Adrenal gland (tissue), 12 donors: ENCODE measurements around the gene FNDC1. TPM values are rescaled to one million over a fixed set of nuclear protein-coding genes. Genes with fewer than 3 reads are reported as not detected.

ENCODE experiments used
- DNase-seq, 7 donors: peaks; one replicate each; pipeline ENCODE4 v3.0.0-alpha.2; 2019 to 2020
- H3K27ac ChIP-seq, 5 donors: fragments of 200-600 bp; sonication (generic) in 4 of 5; 1 replicate in 3 of 5; 2 replicates in 2 of 5; pipeline versions ENCODE4 v1.5.1 to v1.8.0; 2016 to 2020; ENCODE audit warnings: mild to moderate bottlenecking in 1 of 5
- H3K27me3 ChIP-seq: fragments of 200-600 bp; 2 replicates; pipeline ENCODE4 v1.8.0; 2021
- H3K36me3 ChIP-seq, 2 donors: fragments of 200-600 bp; replicated peaks in 1 of 2; 1 replicate in 1 of 2; 2 replicates in 1 of 2; pipeline versions ENCODE4 v1.5.1 to v1.8.0; 2018 to 2022
- H3K4me1 ChIP-seq, 2 donors: fragments of 200-600 bp; replicated peaks in 1 of 2; 1 replicate in 1 of 2; 2 replicates in 1 of 2; pipeline versions ENCODE4 v1.5.1 to v1.8.0; 2018 to 2021
- H3K4me3 ChIP-seq, 4 donors: fragments of 200-600 bp; sonication (generic) in 3 of 4; one replicate each; pipeline ENCODE4 v1.5.1; 2016 to 2018
- H3K9me3 ChIP-seq, 3 donors: fragments of 200-600 bp; sonication (generic) in 1 of 3; replicated peaks in 1 of 3; 1 replicate in 2 of 3; 2 replicates in 1 of 3; pipeline versions ENCODE4 v1.5.1 to v1.8.0; 2016 to 2021
- POLR2A ChIP-seq, 2 donors: fragments of 450-650 bp; IDR thresholded peaks; one replicate each; pipeline ENCODE4 v1.6.1; 2017; ENCODE audit warnings: antibody characterized with exemption in 2 of 2, mild to moderate bottlenecking in 2 of 2, moderate library complexity in 1 of 2
- WGBS, 4 donors: extraction: QIAGEN DNeasy Blood & Tissue Kit in 2 of 4; methylation state at CpG; one replicate each; pipeline versions ENCODE4 v1.1.5 to v1.1.7; 2013 to 2017; 5-methylcytosine and 5-hydroxymethylcytosine counted together
- intact Hi-C, 2 donors: fragments of 100-400 bp; cut with DNase I; formaldehyde crosslinking; loops; one replicate each; pipeline versions ENCODE4 v1.14.1 to v1.15.0; 2022 to 2023
- polyA plus RNA-seq, 3 donors: library from polyadenylated mRNA; stranded (reverse); fragments of 200-250 nt in 2 of 3; fragments of 350-450 nt in 1 of 3; fragmentation: Illumina TruSeq in 1 of 3; extraction: RNeasy Lipid Tissue Mini Kit (QIAGEN cat#74804) in 1 of 3; gene quantifications; one replicate each; pipeline ENCODE4 v1.2.3, GENCODE V29; 2013 to 2014
- total RNA-seq, 9 donors: library from RNA; depleted of rRNA in 4 of 9; stranded (reverse); fragments of >200 nt in 4 of 9; fragments of 120-200 nt in 1 of 9; fragmentation: NEBNext Ultra II Directional in 1 of 9; extraction: Animal tissue kit (Norgen Biotek cat#: 25700) in 1 of 9; gene quantifications; one replicate each; pipeline versions ENCODE4 v1.1.0 to v1.2.4, GENCODE V29; 2013 to 2023
- TF ChIP-seq, protein P1 (sequence below), 6 experiments: fragments of 450-650 bp in 4 of 6; fragments of 200-600 bp in 2 of 6; sonication (generic) in 1 of 6; IDR thresholded peaks; 1 replicate in 5 of 6; 2 replicates in 1 of 6; pipeline versions ENCODE4 v1.5.1 to v1.8.0; 2016 to 2021; ENCODE audit warnings: antibody characterized with exemption in 6 of 6, mild to moderate bottlenecking in 2 of 6, moderate library complexity in 1 of 6
- donor health status: healthy with polysubstance abuse.
- donor health status: Bipolar disorder and iron deficiency.
- donor health status: DM: yes; HTN: yes; CAD: no.
- donor health status: DM: no; HTN: no; CAD: no.
- donor health status: DM: no; HTN: no; CAD: no.
- donor health status: DM: yes; HTN: yes; CAD: no.

FNDC1 gene
- total and polyA plus RNA-seq, 12 donors, result 0.10 to 2.6 (median 0.83) TPM

GRCh38 chr6:159213405-159213804 lies 44.2 kb downstream of the FNDC1 start:
- Histone ChIP-seq H3K27me3 (peaks cover 4% of the 10 kb centered on the region), H3K4me1 (no peaks in the 10 kb centered on the region), H3K9me3 (no peaks in the 10 kb centered on the region), H3K27ac (no peak overlapping the region), H3K36me3 (no peaks in the 10 kb centered on the region), H3K4me3 (no peak overlapping the region)
- intact Hi-C loops, result no loop called here
- 30 to 47% (median 35%) methylated on average over 3 of the region's 3 CpGs for WGBS, 4 donors
- peak in 4 of 7 donors; percentile 18 to 31 (median 26) for DNase-seq
- TF ChIP-seq, protein P1, sequence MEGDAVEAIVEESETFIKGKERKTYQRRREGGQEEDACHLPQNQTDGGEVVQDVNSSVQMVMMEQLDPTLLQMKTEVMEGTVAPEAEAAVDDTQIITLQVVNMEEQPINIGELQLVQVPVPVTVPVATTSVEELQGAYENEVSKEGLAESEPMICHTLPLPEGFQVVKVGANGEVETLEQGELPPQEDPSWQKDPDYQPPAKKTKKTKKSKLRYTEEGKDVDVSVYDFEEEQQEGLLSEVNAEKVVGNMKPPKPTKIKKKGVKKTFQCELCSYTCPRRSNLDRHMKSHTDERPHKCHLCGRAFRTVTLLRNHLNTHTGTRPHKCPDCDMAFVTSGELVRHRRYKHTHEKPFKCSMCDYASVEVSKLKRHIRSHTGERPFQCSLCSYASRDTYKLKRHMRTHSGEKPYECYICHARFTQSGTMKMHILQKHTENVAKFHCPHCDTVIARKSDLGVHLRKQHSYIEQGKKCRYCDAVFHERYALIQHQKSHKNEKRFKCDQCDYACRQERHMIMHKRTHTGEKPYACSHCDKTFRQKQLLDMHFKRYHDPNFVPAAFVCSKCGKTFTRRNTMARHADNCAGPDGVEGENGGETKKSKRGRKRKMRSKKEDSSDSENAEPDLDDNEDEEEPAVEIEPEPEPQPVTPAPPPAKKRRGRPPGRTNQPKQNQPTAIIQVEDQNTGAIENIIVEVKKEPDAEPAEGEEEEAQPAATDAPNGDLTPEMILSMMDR (IDR thresholded peaks at IDR 0.05), result no peak
- TF ChIP-seq POLR2A (IDR thresholded peaks at IDR 0.05), result no peak

- H3K27me3 ChIP-seq, result peaks cover 4% of the 10 kb centered on the region
- H3K4me1 ChIP-seq, result no peaks in the 10 kb centered on the region
- H3K27ac ChIP-seq, result no peak overlapping the region
- no peak for TF ChIP-seq POLR2A (IDR thresholded peaks at IDR 0.05)
- TF ChIP-seq, protein P1 (IDR thresholded peaks at IDR 0.05), result no peak
- H3K36me3 ChIP-seq, result no peaks in the 10 kb centered on the region
- H3K9me3 ChIP-seq, result no peaks in the 10 kb centered on the region
- DNase-seq, result no peak
- intact Hi-C loops, result no loop called here
- 40 to 63% (median 53%) methylated on average over 2 of the region's 2 CpGs for WGBS, 4 donors
- H3K4me3 ChIP-seq, result no peak overlapping the region
These were observed 45.1 kb downstream of the FNDC1 start for GRCh38 chr6:159214281-159214680.

- DNase-seq, result peak; percentile 33 to 65 (median 46)
- Histone ChIP-seq H3K27me3 (peaks cover 4% of the 10 kb centered on the region), H3K4me3 (no peak overlapping the region), H3K4me1 (no peaks in the 10 kb centered on the region), H3K36me3 (no peaks in the 10 kb centered on the region), H3K27ac (no peak overlapping the region), H3K9me3 (no peaks in the 10 kb centered on the region)
- TF ChIP-seq, protein P1 (IDR thresholded peaks at IDR 0.05), result peak in 5 of 6 experiments; percentile 21 to 43 (median 35)
- TF ChIP-seq POLR2A (IDR thresholded peaks at IDR 0.05), result no peak
- intact Hi-C loops, result no loop called here
- WGBS, 4 donors, result 47 to 73% (median 61%) methylated on average over 11 to 17 of the region's 17 CpGs
These were observed 48.5 kb downstream of the FNDC1 start for GRCh38 chr6:159217595-159218275.

DNA sequence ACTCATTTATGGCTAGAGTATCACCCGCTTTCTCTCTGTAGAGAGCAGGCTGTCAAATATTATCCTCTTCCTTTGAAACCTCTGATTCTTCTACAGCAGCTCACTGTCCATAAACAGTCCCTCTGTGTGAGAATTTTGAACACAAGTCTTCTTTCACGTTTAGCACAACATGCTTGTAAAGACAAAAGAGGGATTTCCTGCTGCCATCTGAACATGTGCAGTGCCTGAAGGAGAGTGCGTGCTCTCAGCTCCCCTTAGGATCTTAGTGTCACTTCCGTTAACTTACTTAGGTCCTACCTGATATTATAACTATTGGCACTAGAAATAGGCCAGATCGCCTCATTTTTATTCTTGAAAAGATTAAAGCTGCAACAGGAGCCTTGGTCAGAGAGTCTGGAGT lies 50.9 kb downstream of the FNDC1 start:
- 61 to 75% (median 64%) methylated on average over 5 of the region's 5 CpGs for WGBS, 4 donors
- no peaks in the 10 kb centered on the region for H3K9me3 ChIP-seq
- H3K36me3 ChIP-seq, result no peaks in the 10 kb centered on the region
- no peaks in the 10 kb centered on the region for H3K4me1 ChIP-seq
- TF ChIP-seq, protein P1 (IDR thresholded peaks at IDR 0.05), result no peak
- no peak for TF ChIP-seq POLR2A (IDR thresholded peaks at IDR 0.05)
- no peak overlapping the region for H3K4me3 ChIP-seq
- DNase-seq, result no peak
- peaks cover 4% of the 10 kb centered on the region for H3K27me3 ChIP-seq
- no peak overlapping the region for H3K27ac ChIP-seq
- intact Hi-C loops, result no loop called here
